GM10266 (cell line): ENCODE results near the gene KLF15.

Source experiments
- DNase-seq: peaks from one replicate; pipeline ENCODE4 v3.0.0; 2012; ENCODE audit errors: extremely low spot score
- CTCF ChIP-seq: IDR thresholded peaks from 2 replicates; pipeline ENCODE4 v1.5.1; 2012; ENCODE audit warnings: mild to moderate bottlenecking, low read depth; ENCODE audit not compliant: control insufficient read depth, insufficient read depth; ENCODE audit errors: missing control alignments

The KLF15 gene

DNA sequence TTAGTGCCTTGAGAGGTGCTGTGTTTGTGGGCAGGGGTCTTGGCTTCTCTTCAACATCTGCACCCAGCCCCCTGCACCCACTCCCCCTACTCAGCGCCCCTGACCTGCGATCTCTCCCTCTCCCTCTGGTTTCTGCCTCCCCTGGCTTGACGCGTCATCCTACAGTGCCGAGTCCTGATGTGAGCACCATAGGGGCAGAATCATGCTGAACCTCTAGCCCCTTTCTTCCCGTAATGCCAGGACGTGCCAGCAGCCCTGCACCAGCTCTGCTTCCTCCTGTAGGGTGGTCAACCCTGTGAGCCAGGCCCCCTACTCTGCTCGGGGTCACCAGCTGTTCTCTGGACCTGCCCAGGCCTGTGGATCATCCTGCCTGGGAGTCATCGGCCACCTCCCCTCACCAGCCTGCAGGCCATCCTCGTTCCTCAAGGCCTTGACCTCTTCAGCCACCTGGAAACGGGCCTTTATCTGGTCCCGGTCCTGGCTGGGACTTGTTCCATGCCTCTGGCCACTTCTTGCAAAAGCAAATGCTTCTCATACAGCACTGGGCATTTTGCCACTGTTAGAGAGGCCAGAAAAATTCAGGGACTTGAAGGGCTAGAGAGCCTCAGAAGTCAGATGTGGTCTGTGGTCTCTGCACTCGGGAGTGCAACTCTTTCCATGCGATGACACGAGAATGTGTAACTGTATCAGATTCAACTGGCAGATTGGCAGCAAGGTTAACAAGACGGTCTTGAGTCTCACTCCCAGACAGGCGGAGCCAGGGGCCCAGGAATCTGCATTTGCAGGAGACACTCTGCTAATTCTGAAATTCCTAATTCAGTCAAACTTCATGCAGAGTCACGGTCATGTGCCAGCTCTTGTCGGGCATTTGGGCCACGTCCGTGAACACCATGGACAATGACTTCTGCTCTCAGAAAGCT is 16.7 kb upstream of the KLF15 start:
- TF ChIP-seq CTCF: no peak
- no peak for DNase-seq

DNA sequence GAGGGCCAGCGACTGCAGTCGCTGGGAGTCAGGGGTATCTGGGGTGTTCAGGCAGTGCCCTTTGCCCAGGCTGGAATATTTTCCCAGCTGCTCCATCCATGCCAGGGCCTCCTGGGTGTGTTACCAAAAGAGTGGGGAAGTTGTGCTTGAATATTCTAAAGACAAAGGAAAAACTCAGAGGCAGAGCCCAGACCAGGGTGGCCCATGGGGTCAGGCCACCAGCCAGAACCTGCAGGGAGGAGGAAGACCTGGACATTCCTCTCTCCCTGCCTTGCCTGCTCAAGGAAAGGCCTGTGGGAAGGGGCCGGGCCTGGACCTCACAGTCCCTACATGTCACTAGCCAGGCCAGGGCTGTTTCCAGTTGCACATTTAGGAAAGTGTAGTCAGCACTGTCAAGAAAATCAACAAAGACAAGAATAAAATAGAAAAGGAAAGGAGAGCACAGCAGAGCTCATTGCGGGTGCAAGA is 16.0 kb upstream of the KLF15 start:
- no peak for TF ChIP-seq CTCF
- DNase-seq: no peak

GRCh38 chr3:126372413-126373145 is 15.4 kb upstream of the KLF15 start:
- no peak for TF ChIP-seq CTCF

GRCh38 chr3:126371096-126371705 is 14.0 kb upstream of the KLF15 start:
- no peak for TF ChIP-seq CTCF
- DNase-seq: no peak

More at GRCh38 chr3:126372413-126373145, 15.4 kb upstream of the KLF15 start:
- no peak for DNase-seq

DNA sequence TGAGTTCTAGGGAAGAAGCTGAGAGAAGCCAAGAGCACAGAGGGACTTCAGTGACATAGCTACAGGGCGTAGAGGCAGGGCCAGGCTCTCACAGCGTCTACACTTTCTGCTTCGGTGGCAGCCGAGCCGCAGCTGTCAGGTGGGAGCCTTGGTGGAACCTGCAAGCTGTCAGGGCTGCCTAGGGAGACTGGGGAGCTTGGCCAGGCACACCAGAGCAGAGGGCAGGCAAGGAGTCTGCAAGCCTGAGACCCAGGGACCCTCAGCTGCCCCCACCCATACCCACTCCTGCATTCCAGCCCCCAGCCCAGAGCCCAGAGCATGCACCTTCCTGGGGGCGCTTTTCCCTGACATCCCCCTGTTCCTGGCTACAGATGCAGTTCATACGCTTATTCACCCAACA is 13.4 kb upstream of the KLF15 start:
- DNase-seq: no peak
- TF ChIP-seq CTCF: no peak

GRCh38 chr3:126370055-126370454 is 12.8 kb upstream of the KLF15 start:
- DNase-seq: no peak

More at GRCh38 chr3:126370055-126370454, 12.8 kb upstream of the KLF15 start:
- no peak for TF ChIP-seq CTCF
